Mammary epithelial cell (primary cell): ENCODE measurements around the gene IPO4.

Experiments
- CTCF ChIP-seq, 2 donors: IDR thresholded peaks in 1 of 2; conservative IDR thresholded peaks in 1 of 2; 2 replicates each; pipeline ENCODE4 v1.5.1; 2011 to 2012; ENCODE audit warnings: inconsistent platforms in 2 of 2, low read length in 2 of 2, mild to moderate bottlenecking in 2 of 2, control low read depth in 1 of 2, low read depth in 1 of 2; ENCODE audit not compliant: insufficient read depth in 1 of 2; ENCODE audit errors: extremely low read depth in 1 of 2
- EZH2 ChIP-seq: IDR thresholded peaks from 2 replicates; pipeline ENCODE4 v1.6.1; 2012; ENCODE audit warnings: low read length, inconsistent platforms, borderline replicate concordance

DNA sequence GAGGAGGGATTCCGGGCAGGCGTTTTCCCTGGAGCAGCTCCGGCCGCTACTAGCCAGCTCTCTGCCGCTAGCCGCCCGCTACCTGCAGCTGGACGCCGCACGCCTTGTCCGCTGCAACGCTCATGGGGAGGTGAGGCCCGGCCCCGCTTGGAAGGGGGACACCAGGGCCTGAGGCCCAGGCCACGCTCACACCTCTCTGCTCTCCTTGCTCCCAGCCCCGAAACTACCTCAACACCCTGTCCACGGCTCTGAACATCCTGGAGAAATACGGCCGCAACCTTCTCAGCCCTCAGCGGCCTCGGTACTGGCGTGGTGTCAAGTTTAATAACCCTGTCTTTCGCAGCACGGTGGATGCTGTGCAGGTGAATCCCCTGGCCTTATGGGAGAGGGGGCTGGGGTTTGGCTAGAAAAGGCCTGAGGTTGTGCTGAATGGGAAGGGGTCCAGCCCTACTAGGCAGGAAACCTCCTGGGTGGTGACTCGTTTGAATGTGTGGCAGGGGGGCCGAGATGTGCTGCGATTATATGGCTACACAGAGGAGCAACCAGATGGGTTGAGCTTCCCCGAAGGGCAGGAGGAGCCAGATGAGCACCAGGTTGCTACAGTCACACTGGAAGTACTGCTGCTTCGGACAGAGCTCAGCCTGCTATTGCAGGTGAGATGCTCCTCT, 40.7 kb downstream of the IPO4 start:
- TF ChIP-seq EZH2 (no peak), CTCF (conservative IDR thresholded peaks at IDR 0.05 in 1 of 2, IDR thresholded peaks at IDR 0.05 in 1 of 2; ENCODE audit: extremely low read depth in 1 of 2, insufficient read depth in 1 of 2, low read depth in 1 of 2, low read length in 2 of 2) (no peak)
